HEK293T (cell line): Measurements from ENCODE around the gene GTF2H1.

Experiments
- ARNT ChIP-seq: fragments of 450-650 bp; IDR thresholded peaks from 2 replicates; pipeline ENCODE4 v1.6.1; 2017; ENCODE audit warnings: mild to moderate bottlenecking
- BHLHE40 ChIP-seq: fragments of 450-650 bp; IDR thresholded peaks from 2 replicates; pipeline ENCODE4 v1.6.1; 2016; ENCODE audit warnings: mild to moderate bottlenecking, moderate library complexity, borderline replicate concordance
- CTBP1 ChIP-seq: fragments of 450-650 bp; IDR thresholded peaks from 2 replicates; pipeline ENCODE4 v1.6.1; 2016; ENCODE audit warnings: borderline replicate concordance
- FOXK2 ChIP-seq: fragments of 450-650 bp; IDR thresholded peaks from 2 replicates; pipeline ENCODE4 v1.6.1; 2016; ENCODE audit warnings: mild to moderate bottlenecking
- L3MBTL2 ChIP-seq: fragments of 450-650 bp; conservative IDR thresholded peaks from 2 replicates; pipeline ENCODE4 v1.6.1; 2016; ENCODE audit warnings: mild to moderate bottlenecking
- LEF1 ChIP-seq: fragments of 450-650 bp; IDR thresholded peaks from 2 replicates; pipeline ENCODE4 v1.6.1; 2017; ENCODE audit warnings: mild to moderate bottlenecking, borderline replicate concordance
- SP1 ChIP-seq: fragments of 450-650 bp; IDR thresholded peaks from 2 replicates; pipeline ENCODE4 v1.6.1; 2017
- SUZ12 ChIP-seq: fragments of 450-650 bp; IDR thresholded peaks from 2 replicates; pipeline ENCODE4 v1.6.1; 2016; ENCODE audit warnings: mild to moderate bottlenecking

DNA sequence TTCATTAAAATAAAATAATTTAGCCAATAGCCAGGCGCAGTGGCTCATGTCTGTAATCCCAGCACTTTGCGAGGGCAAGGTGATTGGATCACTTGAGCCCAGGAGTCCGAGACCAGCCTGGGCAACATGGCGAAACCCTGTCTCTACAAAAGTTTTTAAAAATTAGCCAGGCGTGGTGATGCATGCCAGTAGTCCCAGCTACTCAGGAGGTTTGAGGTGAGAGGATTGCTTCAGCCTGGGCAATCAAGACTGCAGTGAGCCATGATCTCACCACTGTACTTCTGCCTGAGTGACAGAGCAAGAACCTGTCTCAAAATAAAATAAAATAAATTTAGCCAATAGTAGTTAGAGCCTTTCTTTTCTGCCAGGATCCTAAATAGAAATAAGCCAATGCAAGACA lies 12.7 kb upstream of the GTF2H1 start:
- TF ChIP-seq SUZ12 (no peak), SP1 (no peak), LEF1 (no peak), L3MBTL2 (no peak), BHLHE40 (no peak), FOXK2 (no peak), ARNT (no peak), CTBP1 (no peak)
